ENCODE results near the gene CBX5. TPM values are rescaled to one million over a fixed set of nuclear protein-coding genes. Genes with fewer than 3 reads are reported as not detected.

CBX5 gene
- total RNA-seq, 1 donor from 2014 or later, result 173 TPM

GRCh38 chr12:54261815-54262402, 18.0 kb downstream of the CBX5 start:
- H3K9me3 Mint-ChIP-seq (ENCODE audit: unreplicated experiment), result no peaks in the 10 kb centered on the region
- no peaks in the 10 kb centered on the region for H3K27me3 Mint-ChIP-seq (ENCODE audit: unreplicated experiment)
- DNase-seq (ENCODE audit: low spot score), result no peak
- H3K4me3 Mint-ChIP-seq (ENCODE audit: unreplicated experiment), result no peak overlapping the region
- H3K4me1 Mint-ChIP-seq (ENCODE audit: unreplicated experiment), result peaks cover 37% of the 10 kb centered on the region
- H3K27ac Mint-ChIP-seq (ENCODE audit: unreplicated experiment), result peak overlapping the region; percentile 80
- no peak for TF ChIP-seq CTCF (IDR thresholded peaks at IDR 0.05; ENCODE audit: unreplicated experiment)
- H3K36me3 Mint-ChIP-seq (ENCODE audit: low read depth, unreplicated experiment), result peaks cover 3% of the 10 kb centered on the region

- peak overlapping the region; percentile 76 for H3K4me3 Mint-ChIP-seq (ENCODE audit: unreplicated experiment)
- no peaks in the 10 kb centered on the region for H3K27me3 Mint-ChIP-seq (ENCODE audit: unreplicated experiment)
- peaks cover 35% of the 10 kb centered on the region for H3K4me1 Mint-ChIP-seq (ENCODE audit: unreplicated experiment)
- peak; percentile 81 for DNase-seq (ENCODE audit: low spot score)
- TF ChIP-seq CTCF (IDR thresholded peaks at IDR 0.05; ENCODE audit: unreplicated experiment), result no peak
- H3K36me3 Mint-ChIP-seq (ENCODE audit: low read depth, unreplicated experiment), result peaks cover 10% of the 10 kb centered on the region
- no peaks in the 10 kb centered on the region for H3K9me3 Mint-ChIP-seq (ENCODE audit: unreplicated experiment)
- peak overlapping the region; percentile 99 for H3K27ac Mint-ChIP-seq (ENCODE audit: unreplicated experiment)
Observed at GRCh38 chr12:54259194-54260011, 20.5 kb downstream of the CBX5 start.

- no peak for TF ChIP-seq CTCF (IDR thresholded peaks at IDR 0.05; ENCODE audit: unreplicated experiment)
- peaks cover 35% of the 10 kb centered on the region for H3K4me1 Mint-ChIP-seq (ENCODE audit: unreplicated experiment)
- no peaks in the 10 kb centered on the region for H3K9me3 Mint-ChIP-seq (ENCODE audit: unreplicated experiment)
- peaks cover 7% of the 10 kb centered on the region for H3K36me3 Mint-ChIP-seq (ENCODE audit: low read depth, unreplicated experiment)
- no peaks in the 10 kb centered on the region for H3K27me3 Mint-ChIP-seq (ENCODE audit: unreplicated experiment)
- H3K27ac Mint-ChIP-seq (ENCODE audit: unreplicated experiment), result peak overlapping the region; percentile 99
- no peak for DNase-seq (ENCODE audit: low spot score)
- H3K4me3 Mint-ChIP-seq (ENCODE audit: unreplicated experiment), result no peak overlapping the region
Observed at GRCh38 chr12:54258201-54258681, 21.7 kb downstream of the CBX5 start.

GRCh38 chr12:54257332-54257731, 22.6 kb downstream of the CBX5 start:
- DNase-seq (ENCODE audit: low spot score), result no peak
- H3K4me1 Mint-ChIP-seq (ENCODE audit: unreplicated experiment), result peaks cover 31% of the 10 kb centered on the region
- no peak overlapping the region for H3K4me3 Mint-ChIP-seq (ENCODE audit: unreplicated experiment)
- no peaks in the 10 kb centered on the region for H3K9me3 Mint-ChIP-seq (ENCODE audit: unreplicated experiment)
- TF ChIP-seq CTCF (IDR thresholded peaks at IDR 0.05; ENCODE audit: unreplicated experiment), result no peak
- H3K27me3 Mint-ChIP-seq (ENCODE audit: unreplicated experiment), result no peaks in the 10 kb centered on the region
- H3K36me3 Mint-ChIP-seq (ENCODE audit: low read depth, unreplicated experiment), result peaks cover 9% of the 10 kb centered on the region
- peak overlapping the region; percentile 99 for H3K27ac Mint-ChIP-seq (ENCODE audit: unreplicated experiment)

- Mint-ChIP-seq H3K4me3 (ENCODE audit: unreplicated experiment) (no peak overlapping the region), H3K27ac (ENCODE audit: unreplicated experiment) (no peak overlapping the region), H3K4me1 (ENCODE audit: unreplicated experiment) (peaks cover 14% of the 10 kb centered on the region), H3K36me3 (ENCODE audit: low read depth, unreplicated experiment) (peaks cover 19% of the 10 kb centered on the region), H3K9me3 (ENCODE audit: unreplicated experiment) (no peaks in the 10 kb centered on the region), H3K27me3 (ENCODE audit: unreplicated experiment) (no peaks in the 10 kb centered on the region)
- no peak for DNase-seq (ENCODE audit: low spot score)
- TF ChIP-seq CTCF (IDR thresholded peaks at IDR 0.05; ENCODE audit: unreplicated experiment), result no peak
Observed at GRCh38 chr12:54253240-54253639, 26.7 kb downstream of the CBX5 start.

All from endothelial cell (in vitro differentiated cells).